DOHH2 (cell line): ENCODE results near the gene ORM1.

Experiments
- EZH2phosphoT487 ChIP-seq: fragments of 200-600 bp; sonication (generic); IDR thresholded peaks from 2 replicates; pipeline ENCODE4 v1.6.1; 2017; ENCODE audit warnings: borderline replicate concordance, mild to moderate bottlenecking, antibody characterized with exemption, low read length, moderate library complexity, mixed read lengths
- TF ChIP-seq, protein P1 (sequence below): fragments of 200-600 bp; sonication (generic); IDR thresholded peaks from one replicate; pipeline ENCODE4 v1.5.1; 2014; ENCODE audit warnings: antibody characterized with exemption, mild to moderate bottlenecking, low read depth, low read length; ENCODE audit not compliant: poor library complexity, severe bottlenecking

GRCh38 chr9:114278356-114278755, 44.5 kb upstream of the ORM1 start:
- TF ChIP-seq, protein P1, sequence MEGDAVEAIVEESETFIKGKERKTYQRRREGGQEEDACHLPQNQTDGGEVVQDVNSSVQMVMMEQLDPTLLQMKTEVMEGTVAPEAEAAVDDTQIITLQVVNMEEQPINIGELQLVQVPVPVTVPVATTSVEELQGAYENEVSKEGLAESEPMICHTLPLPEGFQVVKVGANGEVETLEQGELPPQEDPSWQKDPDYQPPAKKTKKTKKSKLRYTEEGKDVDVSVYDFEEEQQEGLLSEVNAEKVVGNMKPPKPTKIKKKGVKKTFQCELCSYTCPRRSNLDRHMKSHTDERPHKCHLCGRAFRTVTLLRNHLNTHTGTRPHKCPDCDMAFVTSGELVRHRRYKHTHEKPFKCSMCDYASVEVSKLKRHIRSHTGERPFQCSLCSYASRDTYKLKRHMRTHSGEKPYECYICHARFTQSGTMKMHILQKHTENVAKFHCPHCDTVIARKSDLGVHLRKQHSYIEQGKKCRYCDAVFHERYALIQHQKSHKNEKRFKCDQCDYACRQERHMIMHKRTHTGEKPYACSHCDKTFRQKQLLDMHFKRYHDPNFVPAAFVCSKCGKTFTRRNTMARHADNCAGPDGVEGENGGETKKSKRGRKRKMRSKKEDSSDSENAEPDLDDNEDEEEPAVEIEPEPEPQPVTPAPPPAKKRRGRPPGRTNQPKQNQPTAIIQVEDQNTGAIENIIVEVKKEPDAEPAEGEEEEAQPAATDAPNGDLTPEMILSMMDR = no peak
- TF ChIP-seq EZH2phosphoT487 = no peak
